Activated T-helper 17 cell treated with anti-CD3 and anti-CD28 coated beads, Interleukin-2, amount 50 U/mL, for 72 hours (primary cell): ENCODE measurements around the gene AKR7A3. TPM values are rescaled to one million over a fixed set of nuclear protein-coding genes. Genes with fewer than 3 reads are reported as not detected.
A peak's percentile ranks its signal among the peaks of the same experiment; 100 is the strongest.
"Not testable (repeated sequence)": the region's sequence is repeated elsewhere in the genome, so short reads cannot be mapped to it uniquely, and the experiment has no call there.

Experiments
- ATAC-seq: fragments of 150-1000 bp; cut with Tn5 transposase; replicated peaks from 2 replicates; pipeline ENCODE4 v1.10.0; 2021; ENCODE audit warnings: mild to moderate bottlenecking, moderate library complexity
- H3K27ac Mint-ChIP-seq: one replicate; pipeline ENCODE4 v1.8.0; 2022; ENCODE audit warnings: mixed read lengths
- H3K27me3 Mint-ChIP-seq: one replicate; pipeline ENCODE4 v1.8.0; 2022; ENCODE audit warnings: mixed read lengths
- H3K36me3 Mint-ChIP-seq: one replicate; pipeline ENCODE4 v1.8.0; 2022; ENCODE audit warnings: low read depth, mild to moderate bottlenecking, mixed read lengths
- H3K4me1 Mint-ChIP-seq: one replicate; pipeline ENCODE4 v1.8.0; 2022; ENCODE audit warnings: mixed read lengths
- H3K4me3 Mint-ChIP-seq: one replicate; pipeline ENCODE4 v1.8.0; 2022; ENCODE audit warnings: mild to moderate bottlenecking, mixed read lengths
- H3K9me3 Mint-ChIP-seq: one replicate; pipeline ENCODE4 v1.8.0; 2022; ENCODE audit warnings: mixed read lengths
- total RNA-seq, 2 donors: library from RNA; stranded (reverse); gene quantifications; one replicate each; pipeline ENCODE4 v1.2.3, GENCODE V29; 2022

AKR7A3 gene
- 1 to 10 TPM in 1 of 2 donors, under 1 TPM in 1; 0.71 to 1.6 TPM for total RNA-seq

GRCh38 chr1:19288324-19289241, at the start of gene AKR7A3:
TSS of gene AKR7A3 (minus strand) at chr1:19288770. CDS start at chr1:19288709, 61 bp downstream.
- ATAC-seq = peak; percentile 98
- not testable (repeated sequence) for H3K4me1 Mint-ChIP-seq, H3K27ac Mint-ChIP-seq, H3K36me3 Mint-ChIP-seq, H3K9me3 Mint-ChIP-seq
- Mint-ChIP-seq H3K4me3 (peak within 1 kb of the TSS; percentile 68), H3K27me3 (peaks cover 10% of the 10 kb centered on the region)

GRCh38 chr1:19338323-19338762, 49.8 kb upstream of the AKR7A3 start:
- Mint-ChIP-seq H3K27me3 (no peaks in the 10 kb centered on the region), H3K4me3 (no peak overlapping the region), H3K9me3 (no peaks in the 10 kb centered on the region), H3K4me1 (peaks cover 20% of the 10 kb centered on the region), H3K27ac (no peak overlapping the region), H3K36me3 (peaks cover 53% of the 10 kb centered on the region)
- ATAC-seq = no peak

- Mint-ChIP-seq H3K9me3 (no peaks in the 10 kb centered on the region), H3K27me3 (no peaks in the 10 kb centered on the region), H3K27ac (peak overlapping the region; percentile 23), H3K4me1 (peaks cover 20% of the 10 kb centered on the region), H3K36me3 (peaks cover 43% of the 10 kb centered on the region), H3K4me3 (peak overlapping the region; percentile 17)
- no peak for ATAC-seq
Observed at GRCh38 chr1:19337289-19337688, 48.7 kb upstream of the AKR7A3 start.

GRCh38 chr1:19336543-19336942, 48.0 kb upstream of the AKR7A3 start:
- Mint-ChIP-seq H3K4me3 (peak overlapping the region; percentile 17), H3K36me3 (peaks cover 35% of the 10 kb centered on the region), H3K27ac (peak overlapping the region; percentile 23), H3K4me1 (peaks cover 20% of the 10 kb centered on the region), H3K27me3 (no peaks in the 10 kb centered on the region), H3K9me3 (no peaks in the 10 kb centered on the region)
- ATAC-seq = peak; percentile 90

GRCh38 chr1:19333587-19334354, 45.2 kb upstream of the AKR7A3 start:
- no peak overlapping the region for H3K27ac Mint-ChIP-seq
- peak; percentile 69 for ATAC-seq
- no peaks in the 10 kb centered on the region for H3K9me3 Mint-ChIP-seq
- H3K4me3 Mint-ChIP-seq = no peak overlapping the region
- no peaks in the 10 kb centered on the region for H3K27me3 Mint-ChIP-seq
- peaks cover 11% of the 10 kb centered on the region for H3K36me3 Mint-ChIP-seq
- H3K4me1 Mint-ChIP-seq = peaks cover 21% of the 10 kb centered on the region

GRCh38 chr1:19332832-19333231, 44.3 kb upstream of the AKR7A3 start:
- peaks cover 2% of the 10 kb centered on the region for H3K36me3 Mint-ChIP-seq
- H3K4me3 Mint-ChIP-seq = no peak overlapping the region
- ATAC-seq = no peak
- H3K9me3 Mint-ChIP-seq = no peaks in the 10 kb centered on the region
- H3K4me1 Mint-ChIP-seq = peaks cover 21% of the 10 kb centered on the region
- no peak overlapping the region for H3K27ac Mint-ChIP-seq
- H3K27me3 Mint-ChIP-seq = no peaks in the 10 kb centered on the region

GRCh38 chr1:19331262-19331878, 42.8 kb upstream of the AKR7A3 start:
- Mint-ChIP-seq H3K27ac (no peak overlapping the region), H3K36me3 (no peaks in the 10 kb centered on the region), H3K27me3 (no peaks in the 10 kb centered on the region), H3K4me3 (no peak overlapping the region), H3K4me1 (peaks cover 8% of the 10 kb centered on the region), H3K9me3 (no peaks in the 10 kb centered on the region)
- no peak for ATAC-seq

GRCh38 chr1:19330449-19331135, 42.0 kb upstream of the AKR7A3 start:
- Mint-ChIP-seq H3K9me3 (no peaks in the 10 kb centered on the region), H3K27ac (peak overlapping the region; percentile 24), H3K4me1 (peaks cover 4% of the 10 kb centered on the region), H3K36me3 (no peaks in the 10 kb centered on the region), H3K27me3 (no peaks in the 10 kb centered on the region), H3K4me3 (no peak overlapping the region)
- no peak for ATAC-seq

- no peaks in the 10 kb centered on the region for H3K27me3 Mint-ChIP-seq
- no peak for ATAC-seq
- H3K4me3 Mint-ChIP-seq = no peak overlapping the region
- peak overlapping the region; percentile 24 for H3K27ac Mint-ChIP-seq
- H3K36me3 Mint-ChIP-seq = no peaks in the 10 kb centered on the region
- H3K4me1 Mint-ChIP-seq = peaks cover 4% of the 10 kb centered on the region
- no peaks in the 10 kb centered on the region for H3K9me3 Mint-ChIP-seq
Observed at GRCh38 chr1:19329611-19330010, 41.0 kb upstream of the AKR7A3 start.

GRCh38 chr1:19329188-19329587, 40.6 kb upstream of the AKR7A3 start:
- Mint-ChIP-seq H3K9me3 (no peaks in the 10 kb centered on the region), H3K27ac (peak overlapping the region; percentile 24)
- no peak for ATAC-seq

GRCh38 chr1:19328486-19328885, 39.9 kb upstream of the AKR7A3 start:
- Mint-ChIP-seq H3K27me3 (no peaks in the 10 kb centered on the region), H3K9me3 (no peaks in the 10 kb centered on the region), H3K36me3 (no peaks in the 10 kb centered on the region), H3K27ac (no peak overlapping the region), H3K4me3 (no peak overlapping the region), H3K4me1 (peaks cover 4% of the 10 kb centered on the region)
- peak; percentile 4 for ATAC-seq

More at GRCh38 chr1:19329188-19329587, 40.6 kb upstream of the AKR7A3 start:
- Mint-ChIP-seq H3K4me1 (peaks cover 4% of the 10 kb centered on the region), H3K27me3 (no peaks in the 10 kb centered on the region), H3K4me3 (no peak overlapping the region), H3K36me3 (no peaks in the 10 kb centered on the region)

GRCh38 chr1:19327736-19328135, 39.2 kb upstream of the AKR7A3 start:
- Mint-ChIP-seq H3K36me3 (no peaks in the 10 kb centered on the region), H3K4me1 (peaks cover 4% of the 10 kb centered on the region), H3K27me3 (no peaks in the 10 kb centered on the region), H3K9me3 (no peaks in the 10 kb centered on the region), H3K4me3 (no peak overlapping the region), H3K27ac (no peak overlapping the region)
- ATAC-seq = no peak

- peaks cover 2% of the 10 kb centered on the region for H3K36me3 Mint-ChIP-seq
- no peak overlapping the region for H3K4me3 Mint-ChIP-seq
- peaks cover 4% of the 10 kb centered on the region for H3K4me1 Mint-ChIP-seq
- no peak overlapping the region for H3K27ac Mint-ChIP-seq
- no peaks in the 10 kb centered on the region for H3K27me3 Mint-ChIP-seq
- H3K9me3 Mint-ChIP-seq = no peaks in the 10 kb centered on the region
- no peak for ATAC-seq
Observed at GRCh38 chr1:19327301-19327700, 38.7 kb upstream of the AKR7A3 start.

GRCh38 chr1:19326748-19327065, 38.1 kb upstream of the AKR7A3 start:
- Mint-ChIP-seq H3K27ac (no peak overlapping the region), H3K9me3 (no peaks in the 10 kb centered on the region), H3K36me3 (peaks cover 6% of the 10 kb centered on the region), H3K4me1 (peaks cover 4% of the 10 kb centered on the region), H3K27me3 (no peaks in the 10 kb centered on the region), H3K4me3 (no peak overlapping the region)
- no peak for ATAC-seq
